ENCODE results near the gene KISS1.

KISS1 gene

DNA sequence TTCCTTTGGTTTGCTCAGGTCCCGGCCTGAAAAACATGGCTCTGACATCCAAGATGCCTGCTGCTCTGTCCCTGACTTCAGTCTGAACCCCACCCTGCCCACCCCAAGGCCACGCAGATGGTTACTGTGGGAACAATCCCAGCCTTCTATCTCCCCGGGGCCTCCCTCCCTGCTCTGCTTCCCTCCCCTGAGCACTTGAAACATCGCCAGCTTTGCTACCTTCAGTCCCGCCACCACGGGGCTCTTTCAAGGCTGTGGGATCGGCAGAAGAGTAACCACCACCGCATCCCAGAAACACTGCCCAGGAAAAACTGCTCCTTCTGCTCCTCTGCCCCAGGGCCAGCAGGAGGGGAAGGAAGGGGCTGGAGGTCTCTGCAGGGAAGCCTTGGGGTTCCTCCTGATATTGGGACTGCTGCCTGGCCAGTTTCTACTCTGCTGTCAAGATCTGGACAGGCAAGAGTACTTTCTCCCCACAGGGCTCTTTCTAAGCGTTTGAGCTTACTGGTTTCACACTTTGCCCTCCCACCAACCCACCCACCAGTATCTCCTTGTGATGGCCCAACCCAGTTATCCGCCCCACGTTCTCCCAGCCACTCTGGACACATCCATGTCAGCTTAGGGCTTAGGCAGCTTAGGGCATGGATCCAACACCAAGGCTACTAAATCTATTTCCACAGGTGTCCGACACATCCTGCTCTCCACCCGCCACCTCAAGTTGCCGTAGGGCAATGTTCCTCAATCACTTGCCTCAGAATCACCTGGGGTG lies 52.8 kb downstream of the KISS1 start:
- Histone ChIP-seq H3K27me3 (no peaks in the 10 kb centered on the region), H3K36me3 (peaks cover 39 to 79% (median 42%) of the 10 kb centered on the region in 3 donors), H3K27ac (no peak overlapping the region), H3K4me3 (no peak overlapping the region), H3K4me1 (peaks cover 0 to 4% (median under 1%) of the 10 kb centered on the region in 4 donors), H3K9me3 (no peaks in the 10 kb centered on the region)
- no peak for TF ChIP-seq CTCF (IDR thresholded peaks at IDR 0.05)
- no peak for DNase-seq
- intact Hi-C loops (cut with DNase I; ENCODE audit: low total_unique reads) = no loop called here

- no peak overlapping the region for H3K27ac ChIP-seq
- intact Hi-C loops (cut with DNase I; ENCODE audit: low total_unique reads) = no loop called here
- H3K4me1 ChIP-seq = no peaks in the 10 kb centered on the region
- H3K36me3 ChIP-seq = peaks cover 49 to 87% (median 50%) of the 10 kb centered on the region in 3 donors
- no peak overlapping the region for H3K4me3 ChIP-seq
- TF ChIP-seq CTCF (IDR thresholded peaks at IDR 0.05) = no peak
- H3K27me3 ChIP-seq = no peaks in the 10 kb centered on the region
- DNase-seq = no peak
- H3K9me3 ChIP-seq = no peaks in the 10 kb centered on the region
Measured at GRCh38 chr1:204142032-204142974, 54.0 kb downstream of the KISS1 start.

GRCh38 chr1:204141131-204141530 lies 55.2 kb downstream of the KISS1 start:
- no peak for DNase-seq
- intact Hi-C loops (cut with DNase I; ENCODE audit: low total_unique reads) = no loop called here
- Histone ChIP-seq H3K27me3 (no peaks in the 10 kb centered on the region), H3K36me3 (peaks cover 56 to 87% (median 61%) of the 10 kb centered on the region in 3 donors), H3K4me3 (no peak overlapping the region), H3K9me3 (no peaks in the 10 kb centered on the region), H3K4me1 (no peaks in the 10 kb centered on the region), H3K27ac (no peak overlapping the region)
- TF ChIP-seq CTCF (IDR thresholded peaks at IDR 0.05) = no peak

All from tibial artery (tissue), 4 donors.